ENCODE data around the gene PARP11.

GRCh38 chr12:3842517-3842916 is 30.7 kb downstream of the PARP11 start:
- TF ChIP-seq EZH2 (IDR thresholded peaks at IDR 0.05; ENCODE audit: borderline replicate concordance, low read depth, low read length, severe bottlenecking) (no peak), MAX (IDR thresholded peaks at IDR 0.05; ENCODE audit: insufficient read depth, insufficient read length) (no peak)

All from endothelial cell of umbilical vein (primary cell).